ENCODE measurements around the gene HSD3B7. TPM values are rescaled to one million over a fixed set of nuclear protein-coding genes. Genes with fewer than 3 reads are reported as not detected.
"Not testable (repeated sequence)": the region's sequence is repeated elsewhere in the genome, so short reads cannot be mapped to it uniquely, and the experiment has no call there.

HSD3B7 gene
- polyA plus RNA-seq, 3 donors = 8.1 to 10.9 (median 10.8) TPM

GRCh38 chr16:30998852-30999761 lies 14.1 kb downstream of the HSD3B7 start:
- DNase-seq = no peak

GRCh38 chr16:31000671-31001382 lies 15.8 kb downstream of the HSD3B7 start:
- DNase-seq = no peak

GRCh38 chr16:31001507-31002249 lies 16.7 kb downstream of the HSD3B7 start:
- DNase-seq = no peak

- no peak for DNase-seq
Observed at GRCh38 chr16:31002250-31002700, 17.3 kb downstream of the HSD3B7 start.

- DNase-seq = no peak
Observed at GRCh38 chr16:31002862-31003341, 17.9 kb downstream of the HSD3B7 start.

- DNase-seq = no peak
Observed at GRCh38 chr16:31003744-31004143, 18.7 kb downstream of the HSD3B7 start.

GRCh38 chr16:31004658-31005057 lies 19.7 kb downstream of the HSD3B7 start:
- no peak for DNase-seq

- no peak for DNase-seq
Observed at GRCh38 chr16:31005350-31006085, 20.5 kb downstream of the HSD3B7 start.

- DNase-seq = no peak
Observed at GRCh38 chr16:31006086-31006385, 21.0 kb downstream of the HSD3B7 start.

GRCh38 chr16:31006589-31006988 lies 21.6 kb downstream of the HSD3B7 start:
- no peak for DNase-seq

- no peak for DNase-seq
Observed at GRCh38 chr16:31007684-31008083, 22.7 kb downstream of the HSD3B7 start.

GRCh38 chr16:31008149-31008548 lies 23.1 kb downstream of the HSD3B7 start:
- no peak for DNase-seq

GRCh38 chr16:31008551-31008950 lies 23.5 kb downstream of the HSD3B7 start:
- DNase-seq = no peak

- no peak for DNase-seq
Observed at GRCh38 chr16:31009120-31009519, 24.1 kb downstream of the HSD3B7 start.

GRCh38 chr16:31009894-31010584 lies 25.0 kb downstream of the HSD3B7 start:
- no peak for DNase-seq

- peak; percentile 54 for DNase-seq
Observed at GRCh38 chr16:31010585-31011325, 25.7 kb downstream of the HSD3B7 start, which contains the start of gene STX1B. Gene STX1B, minus strand, starts transcription at chr16:31010638. Its CDS starts 242 bp downstream, at chr16:31010396.

GRCh38 chr16:31011815-31012214 lies 26.8 kb downstream of the HSD3B7 start:
- DNase-seq = not testable (repeated sequence)

- not testable (repeated sequence) for DNase-seq
Observed at GRCh38 chr16:31013292-31013691, 28.3 kb downstream of the HSD3B7 start.

GRCh38 chr16:31016018-31016417 lies 31.0 kb downstream of the HSD3B7 start:
- DNase-seq = no peak

- DNase-seq = not testable (repeated sequence)
Observed at GRCh38 chr16:31017756-31018155, 32.7 kb downstream of the HSD3B7 start.
